DND-41 (cell line): ENCODE measurements around the gene EMILIN1.

Source experiments
- EZH2 ChIP-seq: IDR thresholded peaks from 3 replicates; pipeline ENCODE4 v1.6.1; 2012; ENCODE audit warnings: borderline replicate concordance, low read depth, mild to moderate bottlenecking, moderate library complexity, low read length, inconsistent platforms; ENCODE audit not compliant: severe bottlenecking
- TF ChIP-seq, protein P1 (sequence below): IDR thresholded peaks from 2 replicates; pipeline ENCODE4 v1.5.1; 2012; ENCODE audit warnings: borderline replicate concordance, low read length, moderate library complexity, mild to moderate bottlenecking; ENCODE audit not compliant: poor library complexity, severe bottlenecking; ENCODE audit errors: extremely low read depth

DNA sequence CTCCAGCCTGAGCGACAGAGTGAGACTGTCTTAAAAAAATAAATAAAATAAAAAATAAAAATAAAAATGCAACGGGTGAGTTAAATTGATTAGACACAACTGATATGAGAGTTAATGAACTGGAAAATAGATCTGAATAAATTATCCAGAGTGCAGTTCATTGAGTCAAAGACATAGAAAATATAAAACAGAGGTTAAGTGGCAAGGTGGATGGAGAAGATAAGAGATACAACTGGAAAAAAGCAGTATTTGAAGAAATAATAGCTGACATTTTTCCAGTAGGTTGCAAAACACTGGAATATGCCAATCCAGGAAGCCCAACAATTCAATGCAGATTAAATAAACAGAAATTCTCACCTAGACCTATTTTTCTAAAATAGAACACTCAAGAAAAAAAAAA lies 29.8 kb downstream of the EMILIN1 start:
- TF ChIP-seq, protein P1, sequence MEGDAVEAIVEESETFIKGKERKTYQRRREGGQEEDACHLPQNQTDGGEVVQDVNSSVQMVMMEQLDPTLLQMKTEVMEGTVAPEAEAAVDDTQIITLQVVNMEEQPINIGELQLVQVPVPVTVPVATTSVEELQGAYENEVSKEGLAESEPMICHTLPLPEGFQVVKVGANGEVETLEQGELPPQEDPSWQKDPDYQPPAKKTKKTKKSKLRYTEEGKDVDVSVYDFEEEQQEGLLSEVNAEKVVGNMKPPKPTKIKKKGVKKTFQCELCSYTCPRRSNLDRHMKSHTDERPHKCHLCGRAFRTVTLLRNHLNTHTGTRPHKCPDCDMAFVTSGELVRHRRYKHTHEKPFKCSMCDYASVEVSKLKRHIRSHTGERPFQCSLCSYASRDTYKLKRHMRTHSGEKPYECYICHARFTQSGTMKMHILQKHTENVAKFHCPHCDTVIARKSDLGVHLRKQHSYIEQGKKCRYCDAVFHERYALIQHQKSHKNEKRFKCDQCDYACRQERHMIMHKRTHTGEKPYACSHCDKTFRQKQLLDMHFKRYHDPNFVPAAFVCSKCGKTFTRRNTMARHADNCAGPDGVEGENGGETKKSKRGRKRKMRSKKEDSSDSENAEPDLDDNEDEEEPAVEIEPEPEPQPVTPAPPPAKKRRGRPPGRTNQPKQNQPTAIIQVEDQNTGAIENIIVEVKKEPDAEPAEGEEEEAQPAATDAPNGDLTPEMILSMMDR: no peak
- TF ChIP-seq EZH2: no peak
